AG04449 (cell line): ENCODE measurements around the gene TMED4.

Experiments
- CTCF ChIA-PET: fragments of 350-600 bp; formaldehyde crosslinking; extraction: SDS; loops from one replicate; lab custom pipeline; 2021; ENCODE audit warnings: antibody characterized with exemption; lab: Yijun Ruan, JAX
- POLR2A ChIA-PET: fragments of 400-600, 350-600 bp; formaldehyde crosslinking; extraction: SDS; loops from one replicate; lab custom pipeline; 2020; ENCODE audit warnings: antibody characterized with exemption, inconsistent platforms; lab: Yijun Ruan, JAX
- DNase-seq: peaks from one replicate; pipeline ENCODE4 v3.0.0-alpha.2; 2010; ENCODE audit warnings: low read depth, low spot score
- H3K4me3 ChIP-seq: 2 replicates; pipeline ENCODE4 v1.5.1; 2011; ENCODE audit warnings: low read depth, mild to moderate bottlenecking, control low read depth, low read length
- CTCF ChIP-seq: IDR thresholded peaks from one replicate; pipeline ENCODE4 v1.5.1; 2011; ENCODE audit warnings: mild to moderate bottlenecking, moderate library complexity, low read length, control low read depth, inconsistent platforms; ENCODE audit not compliant: insufficient read depth; ENCODE audit errors: missing control alignments

The TMED4 gene

GRCh38 chr7:44537442-44537841, 44.6 kb downstream of the TMED4 start:
- no peak for TF ChIP-seq CTCF
- H3K4me3 ChIP-seq, result no peak overlapping the region
- DNase-seq, result no peak
- POLR2A ChIA-PET, result no interaction called here
- CTCF ChIA-PET, result interaction anchor here (1.0 to 1.9 kb wide), 2 partner anchors 22 to 28 kb away, joined by 3 to 7 read pairs; no protein-coding TSS in a partner anchor

- DNase-seq, result no peak
- CTCF ChIA-PET, result no interaction called here
- POLR2A ChIA-PET, result no interaction called here
- no peak overlapping the region for H3K4me3 ChIP-seq
- no peak for TF ChIP-seq CTCF
Measured at GRCh38 chr7:44536090-44536489, 45.9 kb downstream of the TMED4 start.

GRCh38 chr7:44535348-44536064, 46.5 kb downstream of the TMED4 start:
- CTCF ChIA-PET, result interaction anchor here (1.0 to 1.9 kb wide), 6 partner anchors 8 to 295 kb away, joined by 3 to 8 read pairs (median 4); no protein-coding TSS in a partner anchor
- no peak overlapping the region for H3K4me3 ChIP-seq
- DNase-seq, result no peak
- POLR2A ChIA-PET, result no interaction called here
- no peak for TF ChIP-seq CTCF

- ChIA-PET POLR2A (no interaction called here), CTCF (interaction anchor here (0.9 to 1.9 kb wide), 11 partner anchors 9 to 294 kb away, joined by 3 to 11 read pairs (median 4); no protein-coding TSS in a partner anchor)
- H3K4me3 ChIP-seq, result no peak overlapping the region
- TF ChIP-seq CTCF, result peak; percentile 29
- no peak for DNase-seq
Measured at GRCh38 chr7:44534501-44534900, 47.5 kb downstream of the TMED4 start.

GRCh38 chr7:44534087-44534486, 47.9 kb downstream of the TMED4 start:
- no peak for DNase-seq
- ChIA-PET CTCF (interaction anchor here (0.9 to 1.9 kb wide), 10 partner anchors 9 to 47 kb away, joined by 3 to 11 read pairs (median 4); no protein-coding TSS in a partner anchor), POLR2A (no interaction called here)
- TF ChIP-seq CTCF, result no peak
- no peak overlapping the region for H3K4me3 ChIP-seq

- no peak overlapping the region for H3K4me3 ChIP-seq
Measured at GRCh38 chr7:44533301-44534055, 48.6 kb downstream of the TMED4 start.

More at GRCh38 chr7:44533301-44534055, 48.6 kb downstream of the TMED4 start:
- no peak for TF ChIP-seq CTCF
- DNase-seq, result no peak
- ChIA-PET POLR2A (no interaction called here), CTCF (interaction anchor here (1.3 to 1.9 kb wide), 5 partner anchors 10 to 44 kb away, joined by 4 to 11 read pairs (median 8); no protein-coding TSS in a partner anchor)
